ENCODE measurements around the gene NT5DC2.

DNA sequence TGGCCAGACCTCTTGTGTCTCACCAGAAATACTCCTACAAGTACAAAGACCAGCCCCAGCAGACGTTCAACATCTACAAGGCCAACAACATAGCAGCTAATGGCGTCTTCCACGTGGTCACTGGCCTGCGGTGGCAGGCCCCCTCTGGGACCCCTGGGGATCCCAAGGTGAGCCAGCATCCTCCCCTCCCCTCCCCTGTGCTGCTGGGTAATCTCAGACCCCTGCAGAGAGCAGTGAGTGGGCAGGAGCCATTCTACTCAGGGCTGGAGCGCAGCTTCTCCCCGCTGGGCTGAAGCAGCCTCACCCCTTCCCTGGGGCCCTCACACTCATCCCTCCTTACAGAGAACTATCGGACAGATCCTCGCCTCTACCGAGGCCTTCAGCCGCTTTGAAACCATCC is 28.7 kb downstream of the NT5DC2 start:
- TF ChIP-seq, protein P1, sequence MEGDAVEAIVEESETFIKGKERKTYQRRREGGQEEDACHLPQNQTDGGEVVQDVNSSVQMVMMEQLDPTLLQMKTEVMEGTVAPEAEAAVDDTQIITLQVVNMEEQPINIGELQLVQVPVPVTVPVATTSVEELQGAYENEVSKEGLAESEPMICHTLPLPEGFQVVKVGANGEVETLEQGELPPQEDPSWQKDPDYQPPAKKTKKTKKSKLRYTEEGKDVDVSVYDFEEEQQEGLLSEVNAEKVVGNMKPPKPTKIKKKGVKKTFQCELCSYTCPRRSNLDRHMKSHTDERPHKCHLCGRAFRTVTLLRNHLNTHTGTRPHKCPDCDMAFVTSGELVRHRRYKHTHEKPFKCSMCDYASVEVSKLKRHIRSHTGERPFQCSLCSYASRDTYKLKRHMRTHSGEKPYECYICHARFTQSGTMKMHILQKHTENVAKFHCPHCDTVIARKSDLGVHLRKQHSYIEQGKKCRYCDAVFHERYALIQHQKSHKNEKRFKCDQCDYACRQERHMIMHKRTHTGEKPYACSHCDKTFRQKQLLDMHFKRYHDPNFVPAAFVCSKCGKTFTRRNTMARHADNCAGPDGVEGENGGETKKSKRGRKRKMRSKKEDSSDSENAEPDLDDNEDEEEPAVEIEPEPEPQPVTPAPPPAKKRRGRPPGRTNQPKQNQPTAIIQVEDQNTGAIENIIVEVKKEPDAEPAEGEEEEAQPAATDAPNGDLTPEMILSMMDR (IDR thresholded peaks at IDR 0.05), result no peak
- TF ChIP-seq POLR2AphosphoS5 (IDR thresholded peaks at IDR 0.05), result no peak

Measured in sigmoid colon (tissue), 4 donors.